Liver (tissue), 3 donors: ENCODE measurements around the gene CARD11.

Experiments used
- ATF3 ChIP-seq: IDR thresholded peaks from 2 replicates; pipeline ENCODE4 v1.6.1; 2016; ENCODE audit warnings: antibody characterized with exemption
- CTCF ChIP-seq: fragments of 150-350 bp; IDR thresholded peaks from 2 replicates; pipeline ENCODE4 v1.5.1; 2017; ENCODE audit warnings: improper control_type of control experiment, low read depth, low read length; ENCODE audit not compliant: missing input control
- FOXA1 ChIP-seq: IDR thresholded peaks from 2 replicates; pipeline ENCODE4 v1.6.1; 2016; ENCODE audit warnings: antibody characterized with exemption
- GABPA ChIP-seq, 2 donors: IDR thresholded peaks in 1 of 2; conservative IDR thresholded peaks in 1 of 2; 2 replicates each; pipeline ENCODE4 v1.6.1; 2016; ENCODE audit warnings: antibody characterized with exemption in 2 of 2, mild to moderate bottlenecking in 1 of 2, moderate library complexity in 1 of 2
- HNF4A ChIP-seq, 2 donors: conservative IDR thresholded peaks; 2 replicates each; pipeline ENCODE4 v1.6.1; 2016; ENCODE audit warnings: antibody characterized with exemption in 2 of 2, mild to moderate bottlenecking in 2 of 2
- MAX ChIP-seq: IDR thresholded peaks from 2 replicates; pipeline ENCODE4 v1.6.1; 2016; ENCODE audit warnings: antibody characterized with exemption
- RAD21 ChIP-seq, 2 donors: IDR thresholded peaks; 2 replicates each; pipeline ENCODE4 v1.6.1; 2016; ENCODE audit warnings: antibody characterized with exemption in 2 of 2, mild to moderate bottlenecking in 2 of 2
- REST ChIP-seq: IDR thresholded peaks from 2 replicates; pipeline ENCODE4 v1.6.1; 2016; ENCODE audit warnings: antibody characterized with exemption, mild to moderate bottlenecking
- SP1 ChIP-seq: IDR thresholded peaks from 2 replicates; pipeline ENCODE4 v1.6.1; 2018; ENCODE audit warnings: antibody characterized with exemption, mild to moderate bottlenecking
- TAF1 ChIP-seq: conservative IDR thresholded peaks from 2 replicates; pipeline ENCODE4 v1.6.1; 2016; ENCODE audit warnings: antibody characterized with exemption, mild to moderate bottlenecking
- YY1 ChIP-seq: IDR thresholded peaks from 2 replicates; pipeline ENCODE4 v1.6.1; 2016; ENCODE audit warnings: antibody characterized with exemption, mild to moderate bottlenecking
- ZBTB33 ChIP-seq: IDR thresholded peaks from 2 replicates; pipeline ENCODE4 v1.6.1; 2016; ENCODE audit warnings: antibody characterized with exemption
- donor health status: healthy.
- donor health status: healthy.

- TF ChIP-seq CTCF (no peak), SP1 (no peak), ATF3 (no peak), YY1 (no peak), REST (no peak), MAX (no peak), GABPA (IDR thresholded peaks at IDR 0.05 in 1 of 2, conservative IDR thresholded peaks at IDR 0.05 in 1 of 2) (no peak), TAF1 (no peak), HNF4A (conservative IDR thresholded peaks at IDR 0.05) (no peak), ZBTB33 (no peak), FOXA1 (no peak), RAD21 (IDR thresholded peaks at IDR 0.05) (no peak)
Observed at GRCh38 chr7:2919256-2919655, 124.4 kb downstream of the CARD11 start.
